ENCODE data around the gene SLC6A18. TPM values are rescaled to one million over a fixed set of nuclear protein-coding genes. Genes with fewer than 3 reads are reported as not detected.

The SLC6A18 gene
- total RNA-seq, 4 donors from 2014 or later: not detected

DNA sequence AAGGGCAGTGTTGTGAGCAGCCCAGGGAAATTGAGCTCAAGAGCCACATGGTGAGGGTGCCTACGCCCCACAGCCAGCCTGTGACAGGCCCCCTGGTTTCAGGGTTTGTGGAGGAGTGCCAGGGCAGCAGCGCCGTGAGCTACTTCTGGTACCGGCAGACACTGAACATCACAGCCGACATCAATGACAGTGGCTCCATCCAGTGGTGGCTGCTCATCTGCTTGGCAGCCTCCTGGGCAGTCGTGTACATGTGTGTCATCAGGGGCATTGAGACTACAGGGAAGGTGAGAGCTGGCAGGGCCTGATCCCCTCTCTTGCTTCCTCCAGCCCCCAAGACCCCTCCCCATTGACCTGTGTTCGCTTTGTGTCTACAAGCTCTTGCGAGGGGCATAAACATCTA lies 10.2 kb downstream of the SLC6A18 start:
- no peak overlapping the region for H3K27ac ChIP-seq
- no peaks in the 10 kb centered on the region for H3K36me3 ChIP-seq
- no peak for DNase-seq
- no peak overlapping the region for H3K4me3 ChIP-seq
- peaks cover 0 to 20% (median 7%) of the 10 kb centered on the region in 3 donors for H3K9me3 ChIP-seq
- H3K27me3 ChIP-seq: peaks cover 0 to 27% (median 0%) of the 10 kb centered on the region in 4 donors
- peaks cover 0 to 7% (median 0%) of the 10 kb centered on the region in 3 donors for H3K4me1 ChIP-seq
- 67 to 77% methylated on average over 3 to 4 of the region's 8 CpGs for WGBS, 2 donors
- intact Hi-C loops (cut with DNase I): no loop called here
- TF ChIP-seq, protein P1, sequence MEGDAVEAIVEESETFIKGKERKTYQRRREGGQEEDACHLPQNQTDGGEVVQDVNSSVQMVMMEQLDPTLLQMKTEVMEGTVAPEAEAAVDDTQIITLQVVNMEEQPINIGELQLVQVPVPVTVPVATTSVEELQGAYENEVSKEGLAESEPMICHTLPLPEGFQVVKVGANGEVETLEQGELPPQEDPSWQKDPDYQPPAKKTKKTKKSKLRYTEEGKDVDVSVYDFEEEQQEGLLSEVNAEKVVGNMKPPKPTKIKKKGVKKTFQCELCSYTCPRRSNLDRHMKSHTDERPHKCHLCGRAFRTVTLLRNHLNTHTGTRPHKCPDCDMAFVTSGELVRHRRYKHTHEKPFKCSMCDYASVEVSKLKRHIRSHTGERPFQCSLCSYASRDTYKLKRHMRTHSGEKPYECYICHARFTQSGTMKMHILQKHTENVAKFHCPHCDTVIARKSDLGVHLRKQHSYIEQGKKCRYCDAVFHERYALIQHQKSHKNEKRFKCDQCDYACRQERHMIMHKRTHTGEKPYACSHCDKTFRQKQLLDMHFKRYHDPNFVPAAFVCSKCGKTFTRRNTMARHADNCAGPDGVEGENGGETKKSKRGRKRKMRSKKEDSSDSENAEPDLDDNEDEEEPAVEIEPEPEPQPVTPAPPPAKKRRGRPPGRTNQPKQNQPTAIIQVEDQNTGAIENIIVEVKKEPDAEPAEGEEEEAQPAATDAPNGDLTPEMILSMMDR (IDR thresholded peaks at IDR 0.05): no peak
- TF ChIP-seq POLR2A (IDR thresholded peaks at IDR 0.05): no peak

DNA sequence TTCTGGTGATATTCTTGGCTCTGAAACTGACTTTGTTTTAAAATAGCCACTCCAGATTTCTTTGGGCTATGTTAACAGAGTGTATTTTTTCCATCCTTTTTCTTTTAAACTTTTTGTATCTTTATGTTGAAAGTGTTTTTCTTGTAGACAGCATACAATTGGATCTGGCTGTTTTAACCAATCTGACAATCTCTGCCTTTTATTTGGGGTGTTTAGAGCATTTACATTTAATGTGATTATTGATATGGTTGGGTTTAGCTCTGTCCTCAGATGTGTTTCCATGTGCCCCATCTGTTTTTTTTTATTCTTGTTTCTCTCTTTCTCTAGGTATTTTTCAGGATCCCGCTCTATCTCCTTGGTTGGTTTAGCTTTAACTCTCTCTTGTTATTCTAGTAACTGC lies 10.7 kb downstream of the SLC6A18 start:
- Histone ChIP-seq H3K4me3 (no peak overlapping the region), H3K9me3 (peaks cover 0 to 20% (median 7%) of the 10 kb centered on the region in 3 donors), H3K27me3 (peaks cover 0 to 23% (median 0%) of the 10 kb centered on the region in 4 donors), H3K27ac (no peak overlapping the region), H3K36me3 (no peaks in the 10 kb centered on the region), H3K4me1 (peaks cover 0 to 7% (median 0%) of the 10 kb centered on the region in 3 donors)
- no peak for DNase-seq
- intact Hi-C loops (cut with DNase I): no loop called here
- 92 to 100% methylated on average over 1 of the region's 1 CpG for WGBS, 2 donors
- TF ChIP-seq, protein P1 (IDR thresholded peaks at IDR 0.05): no peak
- no peak for TF ChIP-seq POLR2A (IDR thresholded peaks at IDR 0.05)

DNA sequence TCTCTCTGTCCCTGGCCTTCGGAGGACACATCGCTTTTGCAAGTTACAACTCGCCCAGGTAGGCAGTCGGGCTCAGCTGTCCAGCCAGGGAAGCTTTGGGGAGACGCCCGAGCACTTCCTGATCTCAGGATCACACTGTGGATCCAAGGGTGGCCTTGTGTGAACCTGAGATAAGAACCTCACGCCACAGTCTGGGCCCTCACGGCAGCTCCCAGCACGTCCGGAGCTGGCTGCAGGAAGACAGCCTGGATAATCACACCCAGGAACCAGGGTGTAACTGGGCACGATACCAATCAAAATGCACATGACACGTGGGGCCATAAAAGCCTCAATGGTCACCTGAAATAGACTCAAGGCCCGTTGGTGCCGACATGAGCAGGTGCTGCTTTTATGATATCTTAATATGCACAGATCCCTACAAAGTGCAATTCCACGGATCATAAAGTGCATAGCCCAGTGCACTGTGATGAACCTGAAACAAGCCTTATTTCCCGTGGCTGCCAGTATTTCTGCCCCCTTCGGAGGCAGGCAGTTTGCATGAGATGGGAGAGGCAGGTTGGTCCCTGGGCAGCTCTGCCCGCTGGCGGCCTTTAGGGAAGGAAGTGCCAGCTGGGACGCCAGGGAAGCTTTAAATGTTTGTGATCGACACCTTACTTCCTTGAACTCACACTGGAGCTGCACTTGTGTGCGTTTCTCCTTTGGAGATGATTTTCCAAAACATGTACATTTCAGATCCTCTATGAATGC lies 14.5 kb downstream of the SLC6A18 start:
- TF ChIP-seq, protein P1 (IDR thresholded peaks at IDR 0.05): no peak
- no peak for TF ChIP-seq POLR2A (IDR thresholded peaks at IDR 0.05)
- H3K27ac ChIP-seq: no peak overlapping the region
- no peak overlapping the region for H3K4me3 ChIP-seq
- 51 to 69% methylated on average over 14 to 18 of the region's 22 CpGs for WGBS, 2 donors
- H3K4me1 ChIP-seq: peaks cover 0 to 7% (median 0%) of the 10 kb centered on the region in 3 donors
- H3K36me3 ChIP-seq: no peaks in the 10 kb centered on the region
- peaks cover 0 to 19% (median 7%) of the 10 kb centered on the region in 3 donors for H3K9me3 ChIP-seq
- DNase-seq: no peak
- peaks cover 0 to 29% (median 0%) of the 10 kb centered on the region in 4 donors for H3K27me3 ChIP-seq
- intact Hi-C loops (cut with DNase I): no loop called here

DNA sequence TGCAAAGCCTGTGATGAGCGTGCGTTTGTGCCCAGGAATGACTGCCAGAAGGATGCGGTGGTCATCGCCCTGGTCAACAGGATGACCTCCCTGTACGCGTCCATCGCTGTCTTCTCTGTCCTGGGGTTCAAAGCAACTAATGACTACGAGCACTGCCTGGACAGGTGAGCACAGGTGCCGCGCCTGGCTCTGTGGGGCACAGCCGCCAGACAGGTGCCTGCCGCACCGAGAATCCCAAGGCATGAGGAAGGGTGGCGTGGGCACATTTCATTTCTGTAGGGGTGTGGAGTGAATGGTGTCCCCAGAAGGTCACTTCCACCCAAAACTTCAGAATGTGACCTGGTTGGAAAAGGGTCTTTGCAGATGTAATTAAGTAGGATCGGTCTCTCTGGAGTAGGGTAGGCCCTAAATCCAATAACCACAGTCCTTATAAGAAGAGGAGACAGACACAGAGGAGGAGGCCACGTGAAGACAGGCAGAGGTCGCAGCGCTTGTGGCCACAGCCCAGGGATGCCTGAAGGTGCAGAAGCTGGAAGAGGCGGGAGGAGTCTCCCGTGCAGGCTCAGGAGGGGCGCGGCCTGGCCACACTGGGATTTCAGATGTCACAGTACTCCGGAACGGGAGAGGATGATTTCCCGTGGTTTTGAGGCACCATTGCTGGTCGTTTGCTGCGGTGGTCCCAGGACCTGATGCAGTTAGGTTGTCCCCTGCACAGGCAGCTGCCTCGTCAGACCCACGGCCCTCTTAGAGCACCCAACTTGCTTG lies 15.5 kb downstream of the SLC6A18 start:
- Histone ChIP-seq H3K36me3 (no peaks in the 10 kb centered on the region), H3K4me1 (peaks cover 0 to 7% (median 0%) of the 10 kb centered on the region in 3 donors), H3K4me3 (no peak overlapping the region), H3K27ac (no peak overlapping the region), H3K9me3 (peaks cover 0 to 9% (median 7%) of the 10 kb centered on the region in 3 donors), H3K27me3 (peaks cover 0 to 36% (median under 1%) of the 10 kb centered on the region in 4 donors)
- intact Hi-C loops (cut with DNase I): no loop called here
- no peak for DNase-seq
- TF ChIP-seq, protein P1 (IDR thresholded peaks at IDR 0.05): no peak
- no peak for TF ChIP-seq POLR2A (IDR thresholded peaks at IDR 0.05)
- WGBS, 2 donors: 83% methylated on average over 15 to 28 of the region's 29 CpGs

Measured in esophagus squamous epithelium (tissue), 5 donors.